BE2C (cell line): ENCODE measurements around the gene AIFM1.

Experiments
- DNase-seq: peaks from one replicate; pipeline ENCODE4 v3.0.0-alpha.2; 2020
- H3K27me3 ChIP-seq: fragments of 250-450 bp; sonication (Bioruptor Pico); 2 replicates; pipeline ENCODE4 v1.5.1; 2020; ENCODE audit warnings: mild to moderate bottlenecking
- H3K36me3 ChIP-seq: fragments of 250-450 bp; sonication (Bioruptor Pico); 2 replicates; pipeline ENCODE4 v1.5.1; 2020; ENCODE audit warnings: mild to moderate bottlenecking
- H3K4me1 ChIP-seq: fragments of 250-450 bp; sonication (Bioruptor Pico); 2 replicates; pipeline ENCODE4 v1.5.1; 2020
- H3K4me3 ChIP-seq: 2 replicates; pipeline ENCODE4 v1.5.1; 2011; ENCODE audit warnings: low read depth, low read length
- H3K9me3 ChIP-seq: fragments of 250-450 bp; sonication (Bioruptor Pico); 2 replicates; pipeline ENCODE4 v1.5.1; 2020
- TF ChIP-seq, protein P1 (sequence below): IDR thresholded peaks from 2 replicates; pipeline ENCODE4 v1.5.1; 2012; ENCODE audit warnings: mild to moderate bottlenecking, low read depth, low read length

The AIFM1 gene

DNA sequence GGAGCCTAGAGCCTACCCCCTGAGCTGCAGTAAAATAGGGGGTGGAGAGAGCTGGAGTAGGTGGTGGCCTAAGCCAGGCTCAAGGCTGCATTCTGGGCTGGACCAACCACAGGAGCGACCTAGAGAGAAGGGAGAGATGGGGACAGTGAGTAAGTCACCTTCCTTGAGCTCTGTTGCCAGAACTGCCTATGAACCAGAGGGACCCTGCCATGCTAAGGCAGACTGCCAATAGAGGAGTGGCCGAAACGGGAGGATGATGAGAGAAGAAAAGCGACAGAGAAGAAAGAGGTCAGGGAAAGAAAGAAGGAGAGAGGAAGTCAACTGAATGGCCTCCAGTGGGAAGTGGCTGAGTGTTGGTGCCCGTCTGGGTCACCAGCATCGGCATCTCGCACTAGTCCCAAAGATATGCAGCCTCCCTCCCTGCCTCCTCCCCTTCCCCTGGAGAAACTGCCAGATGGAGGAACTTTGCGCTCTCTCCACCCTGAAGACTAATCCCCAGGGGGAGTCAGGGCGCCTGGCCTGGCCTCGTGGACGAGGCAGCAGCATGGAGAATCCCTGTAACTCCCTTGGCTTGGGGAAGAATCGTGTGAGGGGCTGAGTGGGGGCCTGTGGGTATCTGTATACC is 84.1 kb downstream of the AIFM1 start:
- DNase-seq: peak; percentile 46
- H3K36me3 ChIP-seq: no peaks in the 10 kb centered on the region
- H3K4me3 ChIP-seq: no peak overlapping the region; the same call in 1 of the 2 replicates
- H3K27me3 ChIP-seq: no peaks in the 10 kb centered on the region
- TF ChIP-seq, protein P1, sequence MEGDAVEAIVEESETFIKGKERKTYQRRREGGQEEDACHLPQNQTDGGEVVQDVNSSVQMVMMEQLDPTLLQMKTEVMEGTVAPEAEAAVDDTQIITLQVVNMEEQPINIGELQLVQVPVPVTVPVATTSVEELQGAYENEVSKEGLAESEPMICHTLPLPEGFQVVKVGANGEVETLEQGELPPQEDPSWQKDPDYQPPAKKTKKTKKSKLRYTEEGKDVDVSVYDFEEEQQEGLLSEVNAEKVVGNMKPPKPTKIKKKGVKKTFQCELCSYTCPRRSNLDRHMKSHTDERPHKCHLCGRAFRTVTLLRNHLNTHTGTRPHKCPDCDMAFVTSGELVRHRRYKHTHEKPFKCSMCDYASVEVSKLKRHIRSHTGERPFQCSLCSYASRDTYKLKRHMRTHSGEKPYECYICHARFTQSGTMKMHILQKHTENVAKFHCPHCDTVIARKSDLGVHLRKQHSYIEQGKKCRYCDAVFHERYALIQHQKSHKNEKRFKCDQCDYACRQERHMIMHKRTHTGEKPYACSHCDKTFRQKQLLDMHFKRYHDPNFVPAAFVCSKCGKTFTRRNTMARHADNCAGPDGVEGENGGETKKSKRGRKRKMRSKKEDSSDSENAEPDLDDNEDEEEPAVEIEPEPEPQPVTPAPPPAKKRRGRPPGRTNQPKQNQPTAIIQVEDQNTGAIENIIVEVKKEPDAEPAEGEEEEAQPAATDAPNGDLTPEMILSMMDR: no peak
- H3K4me1 ChIP-seq: peaks cover 10% of the 10 kb centered on the region
- H3K9me3 ChIP-seq: no peaks in the 10 kb centered on the region

DNA sequence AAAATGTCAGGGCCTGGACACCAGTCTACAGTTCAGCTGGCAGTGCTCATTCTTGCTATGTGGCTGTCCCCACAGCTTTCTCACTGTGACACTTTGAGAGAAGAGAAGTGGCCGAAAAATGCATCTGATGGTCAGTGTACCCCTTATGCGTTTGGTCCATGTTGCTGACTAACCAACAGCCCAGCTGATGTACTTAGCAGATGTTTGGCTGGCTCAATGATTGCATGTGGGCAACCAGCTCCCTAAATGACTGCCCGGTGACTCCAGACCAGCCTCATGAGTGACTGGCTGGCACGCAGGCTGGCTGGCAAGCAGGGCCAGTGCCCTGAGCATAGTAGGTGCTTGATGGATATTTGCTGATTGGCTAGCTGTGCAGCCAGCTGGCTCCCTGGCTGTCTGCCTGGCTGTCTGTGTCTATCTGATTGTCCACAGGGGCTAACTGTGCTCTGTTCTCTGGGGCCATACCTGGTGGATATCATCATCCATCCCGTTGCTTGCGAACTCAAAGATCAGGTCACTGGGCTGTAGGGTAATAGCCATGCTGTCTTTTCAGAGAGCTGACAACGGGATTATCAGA is 84.8 kb downstream of the AIFM1 start:
- DNase-seq: peak; percentile 29
- peaks cover 10% of the 10 kb centered on the region for H3K4me1 ChIP-seq

DNA sequence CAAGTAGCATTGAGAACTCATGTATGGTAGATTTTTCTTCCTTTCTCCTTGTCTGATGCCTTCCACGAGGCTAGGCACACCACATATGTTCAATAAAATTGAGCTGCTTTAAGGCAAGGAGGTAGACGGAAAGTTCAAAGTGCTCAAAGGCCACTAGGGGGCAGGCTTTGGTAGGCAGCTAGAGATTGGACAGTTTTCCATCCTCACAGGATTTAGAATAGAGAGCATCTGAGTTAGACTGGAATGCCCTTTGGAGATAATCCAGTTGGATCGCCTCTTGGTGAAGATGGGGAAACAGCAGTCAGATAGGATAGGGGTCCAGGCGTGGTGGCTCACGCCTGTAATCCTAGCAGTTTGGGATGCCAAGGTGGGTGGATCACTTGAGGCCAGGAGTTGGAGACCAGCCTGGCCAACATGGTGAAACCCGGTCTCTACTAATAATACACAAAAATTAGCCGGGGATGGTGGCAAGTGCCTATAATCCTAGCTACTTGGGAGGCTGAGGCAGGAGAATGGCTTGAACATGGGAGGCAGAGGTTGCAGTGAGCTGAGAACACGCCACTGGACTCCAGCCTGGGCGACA is 85.7 kb downstream of the AIFM1 start:
- no peaks in the 10 kb centered on the region for H3K27me3 ChIP-seq
- TF ChIP-seq, protein P1: peak; percentile 76
- DNase-seq: peak; percentile 59
- H3K4me3 ChIP-seq: no peak overlapping the region
- H3K36me3 ChIP-seq: no peaks in the 10 kb centered on the region
- H3K9me3 ChIP-seq: no peaks in the 10 kb centered on the region
- peaks cover 10% of the 10 kb centered on the region for H3K4me1 ChIP-seq

More for the DNA sequence above, 84.8 kb downstream of the AIFM1 start:
- no peaks in the 10 kb centered on the region for H3K27me3 ChIP-seq
- no peaks in the 10 kb centered on the region for H3K9me3 ChIP-seq
- H3K4me3 ChIP-seq: no peak overlapping the region
- H3K36me3 ChIP-seq: no peaks in the 10 kb centered on the region
- TF ChIP-seq, protein P1: no peak
